ENCODE data around the gene ARMH3.
A peak's percentile ranks its signal among the peaks of the same experiment; 100 is the strongest.
"Not testable (repeated sequence)": the region's sequence is repeated elsewhere in the genome, so short reads cannot be mapped to it uniquely, and the experiment has no call there.

ARMH3 gene

GRCh38 chr10:102066399-102067088, 10.6 kb upstream of the ARMH3 start:
- ATAC-seq (replicated peaks) (no peak), DNase-seq (no peak)
- peak overlapping the region; percentile 96 for H3K27ac Mint-ChIP-seq
- H3K36me3 Mint-ChIP-seq = peaks cover 20 to 24% of the 10 kb centered on the region in 2 donors
- peak overlapping the region; percentile 97 for H3K4me3 Mint-ChIP-seq
- H3K4me1 Mint-ChIP-seq = peaks cover 20 to 48% of the 10 kb centered on the region in 2 donors
- no peaks in the 10 kb centered on the region for H3K9me3 Mint-ChIP-seq
- no peaks in the 10 kb centered on the region for H3K27me3 Mint-ChIP-seq

GRCh38 chr10:102065561-102066398, 9.8 kb upstream of the ARMH3 start:
- Mint-ChIP-seq H3K27me3 (no peaks in the 10 kb centered on the region), H3K36me3 (peaks cover 20% of the 10 kb centered on the region in 2 donors), H3K4me1 (peaks cover 20 to 48% of the 10 kb centered on the region in 2 donors), H3K4me3 (peak overlapping the region; percentile 97), H3K27ac (peak overlapping the region; percentile 96), H3K9me3 (no peaks in the 10 kb centered on the region)
- DNase-seq (no peak), ATAC-seq (replicated peaks) (peak; percentile 37 to 39)

GRCh38 chr10:102064868-102065560, 9.0 kb upstream of the ARMH3 start, which contains the start of gene HPS6:
TSS of gene HPS6 (plus strand) at chr10:102065349. CDS start at chr10:102065475, 126 bp downstream.
- Mint-ChIP-seq H3K36me3 (peaks cover 16 to 17% of the 10 kb centered on the region in 2 donors), H3K9me3 (no peaks in the 10 kb centered on the region), H3K27ac (peak within 1 kb of the TSS; percentile 96), H3K4me3 (peak within 1 kb of the TSS; percentile 97), H3K4me1 (peaks cover 19 to 48% of the 10 kb centered on the region in 2 donors), H3K27me3 (no peaks in the 10 kb centered on the region)
- ATAC-seq (replicated peaks) (peak; percentile 97 to 98), DNase-seq (peak; percentile 89)

GRCh38 chr10:102064503-102064867, 8.5 kb upstream of the ARMH3 start:
- no peak for DNase-seq
- ATAC-seq (replicated peaks) = no peak
- no peaks in the 10 kb centered on the region for H3K9me3 Mint-ChIP-seq
- H3K36me3 Mint-ChIP-seq = peaks cover 15 to 16% of the 10 kb centered on the region in 2 donors
- H3K4me1 Mint-ChIP-seq = peaks cover 17 to 48% of the 10 kb centered on the region in 2 donors
- peak overlapping the region; percentile 97 for H3K4me3 Mint-ChIP-seq
- H3K27me3 Mint-ChIP-seq = no peaks in the 10 kb centered on the region
- peak overlapping the region; percentile 91 for H3K27ac Mint-ChIP-seq

- DNase-seq (no peak), ATAC-seq (replicated peaks) (no peak)
- Mint-ChIP-seq H3K27me3 (no peaks in the 10 kb centered on the region), H3K36me3 (peaks cover 0 to 3% of the 10 kb centered on the region in 2 donors), H3K9me3 (no peaks in the 10 kb centered on the region), H3K4me3 (no peak overlapping the region), H3K27ac (no peak overlapping the region), H3K4me1 (peaks cover 6 to 20% of the 10 kb centered on the region in 2 donors)
Measured at GRCh38 chr10:102059987-102060386, 4.0 kb upstream of the ARMH3 start.

- H3K9me3 Mint-ChIP-seq; ATAC-seq (replicated peaks); H3K27me3 Mint-ChIP-seq; H3K36me3 Mint-ChIP-seq; DNase-seq: not testable (repeated sequence)
- Mint-ChIP-seq H3K27ac (peak overlapping the region; percentile 98), H3K4me3 (peak overlapping the region; percentile 93 to 97), H3K4me1 (peaks cover 21 to 52% of the 10 kb centered on the region in 2 donors)
Measured at GRCh38 chr10:102054881-102055646, 909 bp downstream of the ARMH3 start.

GRCh38 chr10:102046095-102046494, 9.9 kb downstream of the ARMH3 start:
- H3K9me3 Mint-ChIP-seq = no peaks in the 10 kb centered on the region
- peaks cover 23 to 51% of the 10 kb centered on the region in 2 donors for H3K4me1 Mint-ChIP-seq
- H3K36me3 Mint-ChIP-seq = peaks cover 0 to 4% of the 10 kb centered on the region in 2 donors
- ATAC-seq (replicated peaks) (no peak), DNase-seq (no peak)
- H3K27ac Mint-ChIP-seq = no peak overlapping the region
- no peaks in the 10 kb centered on the region for H3K27me3 Mint-ChIP-seq
- no peak overlapping the region for H3K4me3 Mint-ChIP-seq

- no peak for DNase-seq
- Mint-ChIP-seq H3K27me3 (no peaks in the 10 kb centered on the region), H3K36me3 (peaks cover 0 to 4% of the 10 kb centered on the region in 2 donors), H3K4me3 (no peak overlapping the region), H3K27ac (no peak overlapping the region), H3K4me1 (peaks cover 24 to 44% of the 10 kb centered on the region in 2 donors), H3K9me3 (no peaks in the 10 kb centered on the region)
- no peak for ATAC-seq (replicated peaks)
Measured at GRCh38 chr10:102045292-102045691, 10.7 kb downstream of the ARMH3 start.

- no peak for DNase-seq
- Mint-ChIP-seq H3K4me1 (peaks cover 14% of the 10 kb centered on the region in 2 donors), H3K36me3 (peaks cover 13 to 19% of the 10 kb centered on the region in 2 donors), H3K27me3 (no peaks in the 10 kb centered on the region), H3K9me3 (no peaks in the 10 kb centered on the region), H3K27ac (no peak overlapping the region), H3K4me3 (no peak overlapping the region)
- no peak for ATAC-seq (replicated peaks)
Measured at GRCh38 chr10:102040305-102041050, 15.5 kb downstream of the ARMH3 start.

GRCh38 chr10:102038410-102038809, 17.6 kb downstream of the ARMH3 start:
- Mint-ChIP-seq H3K27ac (no peak overlapping the region), H3K36me3 (peaks cover 16% of the 10 kb centered on the region in 2 donors), H3K4me3 (no peak overlapping the region), H3K4me1 (peaks cover 5 to 7% of the 10 kb centered on the region in 2 donors), H3K9me3 (no peaks in the 10 kb centered on the region), H3K27me3 (no peaks in the 10 kb centered on the region)
- no peak for ATAC-seq (replicated peaks)
- DNase-seq = no peak

GRCh38 chr10:102035807-102036206, 20.2 kb downstream of the ARMH3 start:
- not testable (repeated sequence) for H3K4me3 Mint-ChIP-seq; DNase-seq; H3K27ac Mint-ChIP-seq; H3K4me1 Mint-ChIP-seq; H3K9me3 Mint-ChIP-seq; ATAC-seq (replicated peaks); H3K27me3 Mint-ChIP-seq
- H3K36me3 Mint-ChIP-seq = peaks cover 30% of the 10 kb centered on the region in 2 donors

- H3K4me3 Mint-ChIP-seq = no peak overlapping the region
- H3K4me1 Mint-ChIP-seq = no peaks in the 10 kb centered on the region
- no peak for DNase-seq
- ATAC-seq (replicated peaks) = no peak
- H3K27ac Mint-ChIP-seq = no peak overlapping the region
- peaks cover 33% of the 10 kb centered on the region in 2 donors for H3K36me3 Mint-ChIP-seq
- H3K27me3 Mint-ChIP-seq = no peaks in the 10 kb centered on the region
- no peaks in the 10 kb centered on the region for H3K9me3 Mint-ChIP-seq
Measured at GRCh38 chr10:102033787-102034186, 22.2 kb downstream of the ARMH3 start.

GRCh38 chr10:102027261-102027660, 28.7 kb downstream of the ARMH3 start:
- Mint-ChIP-seq H3K27ac (no peak overlapping the region), H3K27me3 (no peaks in the 10 kb centered on the region), H3K4me3 (no peak overlapping the region), H3K36me3 (peaks cover 32 to 37% of the 10 kb centered on the region in 2 donors), H3K9me3 (no peaks in the 10 kb centered on the region), H3K4me1 (peaks cover 3 to 4% of the 10 kb centered on the region in 2 donors)
- no peak for ATAC-seq (replicated peaks)
- no peak for DNase-seq
